HepG2 (cell line): ENCODE results near the gene DMRTB1. TPM values are rescaled to one million over a fixed set of nuclear protein-coding genes. Genes with fewer than 3 reads are reported as not detected.
A peak's percentile ranks its signal among the peaks of the same experiment; 100 is the strongest.

ENCODE experiments used
- ATAC-seq: fragments of 200-7000 bp; cut with Tn5 transposase; 3 replicates; pipeline ENCODE4 v1.9.1; 2020; ENCODE audit warnings: mild to moderate bottlenecking, moderate library complexity
- BruUV-seq: library from RNA; stranded (reverse); fragments of 400-500 nt; replicated peaks from 2 replicates; lab custom pipeline; 2021; lab: Mats Ljungman, UMichigan
- CTCF ChIA-PET: fragments of 300-600 bp; formaldehyde crosslinking; extraction: SDS; loops from one replicate; lab custom pipeline; 2021; ENCODE audit warnings: low total read pairs, inconsistent platforms, low intra/inter-chr PET ratio; lab: Yijun Ruan, JAX
- POLR2A ChIA-PET: fragments of 350-600 bp; sonication (Branson Sonifier 250); formaldehyde crosslinking; loops from one replicate; lab custom pipeline; 2020; ENCODE audit warnings: antibody characterized with exemption, inconsistent platforms; lab: Yijun Ruan, JAX
- DNase-seq: peaks from one replicate; pipeline ENCODE4 v3.0.0-alpha.2; 2015; ENCODE audit warnings: low spot score
- FAIRE-seq: peaks from 3 replicates; lab custom pipeline; 2011; peaks lifted over from hg19 to GRCh38; lab: Jason Lieb, UNC
- H2AFZ ChIP-seq: one replicate; pipeline ENCODE4 v1.6.1; 2011; ENCODE audit warnings: low read length, inconsistent platforms
- H3K27ac ChIP-seq: fragments of 300-600 bp; 3 replicates; pipeline ENCODE4 v1.8.0; 2011; ENCODE audit warnings: mixed run types, mild to moderate bottlenecking, mixed read lengths, low read length, inconsistent platforms; ENCODE audit not compliant: insufficient read depth; ENCODE audit errors: extremely low read length
- H3K27me3 ChIP-seq, 2 experiments: fragments of 200-600 bp in 1 of 2; 2 replicates in 1 of 2; 3 replicates in 1 of 2; pipeline versions ENCODE4 v1.6.0 to v1.8.0; 2011; ENCODE audit warnings: low read length in 2 of 2, mild to moderate bottlenecking in 2 of 2, moderate library complexity in 2 of 2, inconsistent platforms in 1 of 2; ENCODE audit not compliant: insufficient read depth in 2 of 2, control insufficient read depth in 1 of 2
- H3K36me3 ChIP-seq, 2 experiments: fragments of 200-600 bp in 1 of 2; replicated peaks in 1 of 2; 2 replicates in 1 of 2; 3 replicates in 1 of 2; pipeline versions ENCODE4 v1.5.1 to v1.8.0; 2011; ENCODE audit warnings: low read length in 2 of 2, inconsistent platforms in 1 of 2; ENCODE audit not compliant: insufficient read depth in 2 of 2, control insufficient read depth in 1 of 2
- H3K4me1 ChIP-seq: 2 replicates; pipeline ENCODE4 v1.5.1; 2012; ENCODE audit warnings: low read length, inconsistent platforms; ENCODE audit not compliant: insufficient read depth
- H3K4me2 ChIP-seq: 2 replicates; pipeline ENCODE4 v1.6.0; 2011; ENCODE audit warnings: low read depth, low read length, inconsistent platforms
- H3K4me3 ChIP-seq, 3 experiments: fragments of 200-600 bp in 1 of 3; sonication (generic), shearing (Covaris generic) in 1 of 3; replicated peaks in 1 of 3; 2 replicates each; pipeline ENCODE4 v1.5.1; 2011 to 2016; ENCODE audit warnings: low read length in 3 of 3, inconsistent platforms in 2 of 3, low read depth in 2 of 3, mild to moderate bottlenecking in 2 of 3, control low read depth in 1 of 3, mixed read lengths in 1 of 3; ENCODE audit not compliant: insufficient read depth in 1 of 3
- H3K79me2 ChIP-seq: one replicate; pipeline ENCODE4 v1.6.1; 2011; ENCODE audit warnings: low read length, inconsistent platforms; ENCODE audit not compliant: insufficient read depth
- H3K9ac ChIP-seq: 2 replicates; pipeline ENCODE4 v1.6.0; 2011; ENCODE audit warnings: mild to moderate bottlenecking, low read depth, low read length, inconsistent platforms; ENCODE audit not compliant: insufficient read depth
- H3K9me3 ChIP-seq: 2 replicates; pipeline ENCODE4 v1.5.1; 2012; ENCODE audit warnings: mild to moderate bottlenecking, low read length
- H4K20me1 ChIP-seq: 2 replicates; pipeline ENCODE4 v1.6.0; 2011; ENCODE audit warnings: inconsistent platforms, mild to moderate bottlenecking, low read length, moderate library complexity; ENCODE audit not compliant: insufficient read depth
- FOSL2 ChIP-seq: sonication (generic); formaldehyde crosslinking; IDR thresholded peaks from 2 replicates; pipeline ENCODE4 v1.4.0; 2020; ENCODE audit warnings: missing genetic modification reagents
- HHEX ChIP-seq: IDR thresholded peaks from 2 replicates; pipeline ENCODE4 v1.6.1; 2016; ENCODE audit warnings: control low read depth
- KLF12 ChIP-seq: sonication (generic); formaldehyde crosslinking; IDR thresholded peaks from 2 replicates; pipeline ENCODE4 v1.4.0; 2020; ENCODE audit warnings: missing genetic modification reagents, borderline replicate concordance
- SALL1 ChIP-seq: sonication (generic); formaldehyde crosslinking; IDR thresholded peaks from 2 replicates; pipeline ENCODE4 v1.8.0; 2022; ENCODE audit warnings: mild to moderate bottlenecking, missing genetic modification reagents
- ZNF432 ChIP-seq: sonication (generic); formaldehyde crosslinking; IDR thresholded peaks from 2 replicates; pipeline ENCODE4 v1.5.0; 2020; ENCODE audit warnings: missing genetic modification reagents, mild to moderate bottlenecking, borderline replicate concordance
- ZNF501 ChIP-seq: sonication (generic); formaldehyde crosslinking; IDR thresholded peaks from 2 replicates; pipeline ENCODE4 v1.5.1; 2020; ENCODE audit warnings: mild to moderate bottlenecking, moderate library complexity, missing genetic modification reagents
- WGBS: methylation state at CpG from one replicate; pipeline ENCODE4 v1.1.6; 2017; ENCODE audit warnings: low lambda C conversion rate; 5-methylcytosine and 5-hydroxymethylcytosine counted together
- in situ Hi-C: cut with HindIII; loops from 2 replicates; pipeline ENCODE4 v1.10.0; 2017; ENCODE audit warnings: low pct_unique_long_range_greater_than_20kb; ENCODE audit not compliant: extremely low pct_ligation_motif_present
- intact Hi-C: fragments of 100-400 bp; cut with micrococcal nuclease; formaldehyde crosslinking; loops from one replicate; pipeline ENCODE4 v1.10.0; 2022; ENCODE audit not compliant: unreplicated experiment
- polyA plus RNA-seq, 8 experiments: library from polyadenylated mRNA; depleted of rRNA in 3 of 8; stranded (reverse) in 7 of 8; unstranded in 1 of 8; fragments of >200 nt; fragmentation: Illumina TruSeq in 4 of 8; extraction: Trizol in 4 of 8; gene quantifications; 2 replicates each; pipeline versions ENCODE4 v1.2.1 to v1.2.3, GENCODE V29; 2011 to 2016; ENCODE audit warnings: low read depth in 4 of 8, missing spikeins in 1 of 8, mixed read lengths in 1 of 8; ENCODE audit not compliant: insufficient read depth in 1 of 8
- total RNA-seq, 5 experiments: library from RNA; depleted of rRNA; stranded (reverse); fragments of >200 nt; fragmentation: Illumina TruSeq; extraction: Trizol; gene quantifications; 2 replicates each; pipeline ENCODE4 v1.2.3, GENCODE V29; 2016; ENCODE audit warnings: low read depth in 1 of 5
- TF ChIP-seq, protein P1 (sequence below): sonication (generic); formaldehyde crosslinking; IDR thresholded peaks from 2 replicates; pipeline ENCODE4 v1.8.0; 2023; ENCODE audit warnings: mild to moderate bottlenecking, missing genetic modification reagents
- TF ChIP-seq, protein P2 (sequence below): sonication (generic); formaldehyde crosslinking; conservative IDR thresholded peaks from 2 replicates; pipeline ENCODE4 v1.8.1; 2023; ENCODE audit warnings: missing genetic modification reagents
- TF ChIP-seq, protein P3 (sequence below): sonication (generic); formaldehyde crosslinking; IDR thresholded peaks from 2 replicates; pipeline ENCODE4 v1.5.1; 2020; ENCODE audit warnings: missing genetic modification reagents, mild to moderate bottlenecking, borderline replicate concordance

The DMRTB1 gene
- total and polyA plus RNA-seq, 2 of the 13 experiments (the other 11 are each of a cell fraction or from before 2014, with no cell fraction given), result not detected

DNA sequence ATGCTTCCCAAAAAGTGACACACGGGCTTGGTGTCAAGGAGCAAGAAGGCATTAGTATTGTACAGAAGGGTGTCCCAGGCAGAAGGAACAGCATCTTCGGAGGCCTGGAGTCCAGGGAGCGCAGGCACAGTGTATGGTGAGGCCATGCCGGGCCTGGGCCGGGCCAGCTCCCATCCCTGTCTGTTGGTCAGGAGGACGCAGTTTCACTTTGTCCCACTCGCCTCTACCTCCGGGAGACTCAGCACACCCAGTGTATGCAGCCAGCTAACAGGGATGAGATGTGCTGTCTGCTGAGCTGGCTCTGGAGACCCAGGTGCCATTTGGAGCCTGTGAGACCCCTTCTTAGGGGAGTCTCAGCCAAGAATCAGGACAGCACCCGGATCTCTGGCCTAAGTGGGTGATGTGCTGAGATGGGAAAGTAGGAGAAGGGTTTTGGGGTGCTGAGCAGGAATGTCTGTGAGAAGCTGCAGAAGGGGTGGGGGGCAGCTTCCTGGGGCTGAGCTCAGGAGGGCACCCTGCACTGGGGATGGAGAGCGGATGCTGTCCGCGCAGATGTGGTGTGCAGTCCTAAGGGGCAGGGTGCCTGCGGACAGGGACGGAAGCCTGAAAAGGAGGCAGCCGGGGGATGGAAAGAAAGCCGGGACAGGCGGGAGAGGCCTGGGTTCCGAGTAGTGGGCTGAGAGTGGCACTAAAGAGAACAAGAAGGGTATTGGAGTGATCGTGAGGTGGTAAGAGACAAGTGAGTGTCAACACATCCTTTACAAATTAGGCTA, 25.7 kb downstream of the DMRTB1 start:
- FAIRE-seq (no peak), ATAC-seq (no peak; the same call in 2 of the 3 replicates), DNase-seq (no peak)
- no peaks in the 10 kb centered on the region for H3K79me2 ChIP-seq
- H3K4me2 ChIP-seq, result no peak overlapping the region
- no peak overlapping the region for H3K4me3 ChIP-seq
- in situ Hi-C loops (loop anchor here (5.0 kb wide), 2 partner anchors 107 to 202 kb away; no protein-coding TSS in a partner anchor), intact Hi-C loops (loop anchor here (1.0 kb wide), 1 partner anchor 109 kb away; no protein-coding TSS in a partner anchor)
- no peak overlapping the region for H2AFZ ChIP-seq
- WGBS, result 48% methylated on average over 11 of the region's 19 CpGs
- H3K9me3 ChIP-seq, result no peaks in the 10 kb centered on the region
- no peaks in the 10 kb centered on the region for H3K4me1 ChIP-seq
- TF ChIP-seq HHEX (CRISPR knock-in tag) (no peak), FOSL2 (CRISPR knock-in tag) (no peak), KLF12 (CRISPR knock-in tag) (no peak), ZNF432 (CRISPR knock-in tag) (no peak)
- no TSS peak for BruUV-seq
- no peaks in the 10 kb centered on the region for H4K20me1 ChIP-seq
- H3K27me3 ChIP-seq, result peaks cover 1 to 65% of the 10 kb centered on the region in 2 experiments; a peak in 4 of 5 replicates
- POLR2A ChIA-PET, result no interaction called here
- H3K36me3 ChIP-seq, result no peaks in the 10 kb centered on the region
- H3K9ac ChIP-seq, result no peak overlapping the region
- no peak overlapping the region for H3K27ac ChIP-seq
- CTCF ChIA-PET, result interaction anchor here (1.3 to 1.7 kb wide), 3 partner anchors 109 to 269 kb away, joined by 11 to 15 read pairs (median 13); no protein-coding TSS in a partner anchor

DNA sequence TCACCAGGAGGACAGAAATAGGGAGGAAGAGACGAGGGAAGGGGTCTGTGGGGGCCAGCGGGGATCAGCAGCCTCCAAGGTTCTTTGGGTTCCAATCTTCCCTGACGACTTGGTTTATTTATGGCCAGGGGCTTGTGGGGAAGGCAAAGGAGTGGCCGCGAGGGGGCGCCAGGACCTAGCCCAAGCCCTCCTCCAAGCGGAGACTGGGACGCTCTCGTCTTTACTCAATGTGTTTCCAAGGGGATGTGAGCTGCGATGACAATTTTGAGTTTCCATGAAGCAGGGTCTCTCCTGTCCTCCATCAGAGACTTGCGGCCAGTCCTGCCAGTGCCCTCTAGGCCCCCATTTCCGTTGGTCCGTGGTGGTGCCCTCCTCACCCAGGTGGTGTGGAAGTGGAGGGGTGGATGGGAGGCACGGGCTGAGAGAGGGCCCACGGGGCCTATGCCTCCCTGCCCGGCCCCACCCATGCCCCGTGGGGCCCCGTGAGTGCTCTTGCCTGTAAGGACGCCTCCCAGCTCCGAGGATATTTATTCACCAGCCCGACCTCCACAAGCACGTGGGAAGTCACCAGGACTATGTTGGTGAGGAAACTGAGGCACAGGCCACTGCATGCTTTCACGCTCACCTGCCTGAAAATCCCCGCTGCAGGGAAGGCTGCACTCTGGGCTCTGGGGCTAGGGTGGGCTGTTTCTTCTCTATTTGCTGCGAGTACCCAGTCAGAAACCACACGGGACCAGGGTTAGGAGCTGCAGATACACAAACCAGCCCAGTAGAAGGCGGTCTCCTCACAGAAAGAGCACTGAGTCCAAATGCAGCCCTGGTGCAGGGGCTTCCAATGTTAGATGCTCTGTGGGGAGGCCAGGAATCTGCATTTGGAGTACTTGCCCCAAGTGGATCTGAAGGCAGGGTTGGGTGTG, 26.5 kb downstream of the DMRTB1 start:
- FAIRE-seq (peak; percentile 42), DNase-seq (peak; percentile 49), ATAC-seq (peak; percentile 93)
- no peaks in the 10 kb centered on the region for H3K9me3 ChIP-seq
- H3K4me2 ChIP-seq, result no peak overlapping the region
- no peaks in the 10 kb centered on the region for H3K4me1 ChIP-seq
- H3K36me3 ChIP-seq, result no peaks in the 10 kb centered on the region
- no peak overlapping the region for H3K4me3 ChIP-seq
- no peak overlapping the region for H3K9ac ChIP-seq
- intact Hi-C loops, result loop anchor here (1.0 kb wide), 1 partner anchor 109 kb away; no protein-coding TSS in a partner anchor
- H3K79me2 ChIP-seq, result no peaks in the 10 kb centered on the region
- no peaks in the 10 kb centered on the region for H4K20me1 ChIP-seq
- CTCF ChIA-PET, result interaction anchor here (1.3 to 1.7 kb wide), 3 partner anchors 108 to 268 kb away, joined by 11 to 15 read pairs (median 13); no protein-coding TSS in a partner anchor
- POLR2A ChIA-PET, result no interaction called here
- no TSS peak for BruUV-seq
- 6% methylated on average over 13 of the region's 27 CpGs for WGBS
- no peak overlapping the region for H2AFZ ChIP-seq
- H3K27ac ChIP-seq, result no peak overlapping the region
- in situ Hi-C loops, result loop anchor here (5.0 kb wide), 2 partner anchors 107 to 202 kb away; no protein-coding TSS in a partner anchor
- H3K27me3 ChIP-seq, result peaks cover 1 to 69% of the 10 kb centered on the region in 2 experiments; a peak in 4 of 5 replicates
- TF ChIP-seq, protein P1, sequence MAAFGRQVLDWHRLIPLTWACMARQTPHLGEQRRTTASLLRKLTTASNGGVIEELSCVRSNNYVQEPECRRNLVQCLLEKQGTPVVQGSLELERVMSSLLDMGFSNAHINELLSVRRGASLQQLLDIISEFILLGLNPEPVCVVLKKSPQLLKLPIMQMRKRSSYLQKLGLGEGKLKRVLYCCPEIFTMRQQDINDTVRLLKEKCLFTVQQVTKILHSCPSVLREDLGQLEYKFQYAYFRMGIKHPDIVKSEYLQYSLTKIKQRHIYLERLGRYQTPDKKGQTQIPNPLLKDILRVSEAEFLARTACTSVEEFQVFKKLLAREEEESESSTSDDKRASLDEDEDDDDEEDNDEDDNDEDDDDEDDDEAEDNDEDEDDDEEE (CRISPR knock-in tag), result no peak
- TF ChIP-seq SALL1 (CRISPR knock-in tag) (peak; percentile 30; the same call in 1 of the 2 replicates), ZNF501 (CRISPR knock-in tag) (no peak)
- TF ChIP-seq, protein P2, sequence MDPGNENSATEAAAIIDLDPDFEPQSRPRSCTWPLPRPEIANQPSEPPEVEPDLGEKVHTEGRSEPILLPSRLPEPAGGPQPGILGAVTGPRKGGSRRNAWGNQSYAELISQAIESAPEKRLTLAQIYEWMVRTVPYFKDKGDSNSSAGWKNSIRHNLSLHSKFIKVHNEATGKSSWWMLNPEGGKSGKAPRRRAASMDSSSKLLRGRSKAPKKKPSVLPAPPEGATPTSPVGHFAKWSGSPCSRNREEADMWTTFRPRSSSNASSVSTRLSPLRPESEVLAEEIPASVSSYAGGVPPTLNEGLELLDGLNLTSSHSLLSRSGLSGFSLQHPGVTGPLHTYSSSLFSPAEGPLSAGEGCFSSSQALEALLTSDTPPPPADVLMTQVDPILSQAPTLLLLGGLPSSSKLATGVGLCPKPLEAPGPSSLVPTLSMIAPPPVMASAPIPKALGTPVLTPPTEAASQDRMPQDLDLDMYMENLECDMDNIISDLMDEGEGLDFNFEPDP (CRISPR knock-in tag), result 0 out of 2 replicates have a peak, but pooled peaks have one; percentile 29
- TF ChIP-seq, protein P3, sequence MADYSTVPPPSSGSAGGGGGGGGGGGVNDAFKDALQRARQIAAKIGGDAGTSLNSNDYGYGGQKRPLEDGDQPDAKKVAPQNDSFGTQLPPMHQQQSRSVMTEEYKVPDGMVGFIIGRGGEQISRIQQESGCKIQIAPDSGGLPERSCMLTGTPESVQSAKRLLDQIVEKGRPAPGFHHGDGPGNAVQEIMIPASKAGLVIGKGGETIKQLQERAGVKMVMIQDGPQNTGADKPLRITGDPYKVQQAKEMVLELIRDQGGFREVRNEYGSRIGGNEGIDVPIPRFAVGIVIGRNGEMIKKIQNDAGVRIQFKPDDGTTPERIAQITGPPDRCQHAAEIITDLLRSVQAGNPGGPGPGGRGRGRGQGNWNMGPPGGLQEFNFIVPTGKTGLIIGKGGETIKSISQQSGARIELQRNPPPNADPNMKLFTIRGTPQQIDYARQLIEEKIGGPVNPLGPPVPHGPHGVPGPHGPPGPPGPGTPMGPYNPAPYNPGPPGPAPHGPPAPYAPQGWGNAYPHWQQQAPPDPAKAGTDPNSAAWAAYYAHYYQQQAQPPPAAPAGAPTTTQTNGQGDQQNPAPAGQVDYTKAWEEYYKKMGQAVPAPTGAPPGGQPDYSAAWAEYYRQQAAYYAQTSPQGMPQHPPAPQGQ (CRISPR knock-in tag), result no peak
